HT-29 (cell line): ENCODE data around the gene BTBD3. TPM values are rescaled to one million over a fixed set of nuclear protein-coding genes. Genes with fewer than 3 reads are reported as not detected.
A peak's percentile ranks its signal among the peaks of the same experiment; 100 is the strongest.

Experiments
- DNase-seq: peaks from one replicate; pipeline ENCODE4 v3.0.0-alpha.2; 2015; ENCODE audit warnings: low spot score
- total RNA-seq: library from RNA; depleted of rRNA; stranded (reverse); fragments of >200 nt; shearing (Covaris generic); gene quantifications from 2 replicates; pipeline ENCODE4 v1.2.3, GENCODE V29; 2014; rRNA removed

BTBD3 gene
- total RNA-seq, result 20.3 and 26.7 TPM in 2 replicates

GRCh38 chr20:11917663-11918062 is at the start of gene BTBD3:
Gene BTBD3 (plus strand): TSS chr20:11917893. CDS start chr20:11918276, 383 bp downstream.
- DNase-seq, result peak; percentile 66

GRCh38 chr20:11869641-11870040 is 48.1 kb upstream of the BTBD3 start:
- DNase-seq, result no peak

- no peak for DNase-seq
These were observed 47.3 kb upstream of the BTBD3 start for GRCh38 chr20:11870411-11870810.

GRCh38 chr20:11876555-11876954 is 41.1 kb upstream of the BTBD3 start:
- DNase-seq, result no peak

GRCh38 chr20:11880680-11881079 is 37.0 kb upstream of the BTBD3 start:
- peak; percentile 19 for DNase-seq

GRCh38 chr20:11881449-11881848 is 36.2 kb upstream of the BTBD3 start:
- DNase-seq, result no peak

- DNase-seq, result no peak
These were observed 35.0 kb upstream of the BTBD3 start for GRCh38 chr20:11882651-11883050.

- DNase-seq, result no peak
These were observed 29.0 kb upstream of the BTBD3 start for GRCh38 chr20:11888648-11889047.

- peak; percentile 90 for DNase-seq
These were observed 27.2 kb upstream of the BTBD3 start for GRCh38 chr20:11890331-11891076.

- peak; percentile 54 for DNase-seq
These were observed 26.5 kb upstream of the BTBD3 start for GRCh38 chr20:11891077-11891775.

GRCh38 chr20:11891776-11892545 is 25.7 kb upstream of the BTBD3 start:
- peak; percentile 90 for DNase-seq

GRCh38 chr20:11894062-11894461 is 23.6 kb upstream of the BTBD3 start:
- peak; percentile 87 for DNase-seq

- no peak for DNase-seq
These were observed 21.8 kb upstream of the BTBD3 start for GRCh38 chr20:11895861-11896387.

- peak; percentile 52 for DNase-seq
These were observed 16.6 kb upstream of the BTBD3 start for GRCh38 chr20:11901127-11901526.

- no peak for DNase-seq
These were observed 15.4 kb upstream of the BTBD3 start for GRCh38 chr20:11902285-11902697.

- DNase-seq, result no peak
These were observed 12.1 kb upstream of the BTBD3 start for GRCh38 chr20:11905460-11906179.

- DNase-seq, result peak; percentile 60
These were observed 10.8 kb upstream of the BTBD3 start for GRCh38 chr20:11906626-11907480.

GRCh38 chr20:11907621-11908020 is 10.1 kb upstream of the BTBD3 start:
- peak; percentile 74 for DNase-seq

GRCh38 chr20:11912013-11912658 is 5.6 kb upstream of the BTBD3 start:
- DNase-seq, result peak; percentile 45
